Measurements from ENCODE around the gene ROBO1.
"Not testable (repeated sequence)": the region's sequence is repeated elsewhere in the genome, so short reads cannot be mapped to it uniquely, and the experiment has no call there.

ROBO1 gene

GRCh38 chr3:79310016-79310415 lies 457.8 kb downstream of the ROBO1 start:
- DNase-seq (ENCODE audit: low read depth in 2 of 2), result no peak

- no peak for DNase-seq (ENCODE audit: low read depth in 2 of 2)
Observed at GRCh38 chr3:79306934-79307570, 460.7 kb downstream of the ROBO1 start.

GRCh38 chr3:79299949-79300635 lies 467.7 kb downstream of the ROBO1 start:
- not testable (repeated sequence) for DNase-seq (ENCODE audit: low read depth in 2 of 2)

DNA sequence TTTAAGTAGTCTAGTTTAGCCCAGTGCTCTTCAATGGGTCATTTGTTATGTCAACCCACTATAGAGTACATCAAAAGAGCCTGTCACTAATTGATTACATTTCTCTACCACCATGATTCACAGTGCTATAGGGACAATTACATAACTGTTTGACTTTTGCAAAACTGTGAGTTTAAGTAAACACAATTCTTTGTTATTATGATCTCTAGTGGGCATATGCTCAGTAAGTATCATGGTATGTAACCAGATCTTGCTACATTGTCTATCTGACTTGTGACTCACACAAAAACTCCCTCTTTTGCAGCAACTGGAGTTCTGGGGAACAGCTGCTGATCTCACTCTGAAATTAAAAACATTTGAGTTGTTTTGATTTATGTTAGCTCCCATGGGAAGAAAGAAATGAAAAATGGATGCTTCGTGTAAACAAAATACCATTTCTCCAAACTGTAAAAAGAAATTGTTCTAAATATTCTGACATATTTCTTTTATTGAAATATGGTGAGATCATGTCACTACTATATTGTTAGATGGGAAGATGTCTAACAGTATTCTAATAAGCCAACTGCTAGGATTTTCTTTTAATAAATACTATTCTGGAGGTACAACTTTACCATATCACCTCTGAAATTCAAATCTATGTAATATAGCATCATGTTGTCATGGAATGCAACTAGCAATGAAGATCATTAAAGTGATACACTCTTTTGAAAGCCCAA lies 470.4 kb downstream of the ROBO1 start:
- no peak for DNase-seq (ENCODE audit: low read depth in 2 of 2)

DNA sequence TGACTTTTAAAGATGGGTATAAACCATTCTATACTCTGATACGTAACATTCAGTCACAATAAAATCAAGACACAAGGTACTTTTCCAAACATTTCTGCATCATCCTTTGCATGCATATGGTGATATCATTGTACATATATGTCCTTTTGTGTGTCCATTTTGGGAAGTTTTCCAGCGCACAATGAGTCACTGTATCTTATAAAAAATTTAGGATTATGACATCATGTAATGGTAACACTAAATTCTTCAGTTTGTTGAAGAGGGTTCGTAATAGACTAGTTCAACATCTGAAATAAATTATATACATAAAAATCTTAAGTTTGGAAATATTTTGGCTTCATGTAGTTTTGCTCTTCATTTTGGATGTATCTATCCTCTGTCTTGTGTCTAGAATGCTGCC lies 480.9 kb downstream of the ROBO1 start:
- DNase-seq (ENCODE audit: low read depth in 2 of 2), result no peak

DNA sequence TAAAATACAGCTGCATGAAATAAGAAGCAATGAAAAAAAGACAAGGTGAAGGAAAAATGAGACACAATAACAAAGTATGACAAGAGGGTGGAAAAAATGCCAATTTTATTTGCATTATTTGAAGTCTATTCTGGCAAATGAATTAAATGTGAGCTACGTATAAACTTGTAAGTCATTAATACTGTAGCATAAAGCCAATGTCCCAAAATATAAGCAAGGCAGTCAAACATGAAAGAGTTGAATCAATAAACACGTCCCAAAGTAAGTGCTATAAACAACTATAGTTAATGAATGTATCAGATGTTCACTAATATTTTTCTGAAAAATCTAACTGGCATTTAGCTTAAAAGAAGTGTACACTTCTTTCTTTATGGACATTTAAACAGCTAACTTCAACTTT lies 481.9 kb downstream of the ROBO1 start:
- no peak for DNase-seq (ENCODE audit: low read depth in 2 of 2)

- DNase-seq (ENCODE audit: low read depth in 2 of 2), result no peak
Observed at GRCh38 chr3:79285380-79285779, 482.4 kb downstream of the ROBO1 start.

DNA sequence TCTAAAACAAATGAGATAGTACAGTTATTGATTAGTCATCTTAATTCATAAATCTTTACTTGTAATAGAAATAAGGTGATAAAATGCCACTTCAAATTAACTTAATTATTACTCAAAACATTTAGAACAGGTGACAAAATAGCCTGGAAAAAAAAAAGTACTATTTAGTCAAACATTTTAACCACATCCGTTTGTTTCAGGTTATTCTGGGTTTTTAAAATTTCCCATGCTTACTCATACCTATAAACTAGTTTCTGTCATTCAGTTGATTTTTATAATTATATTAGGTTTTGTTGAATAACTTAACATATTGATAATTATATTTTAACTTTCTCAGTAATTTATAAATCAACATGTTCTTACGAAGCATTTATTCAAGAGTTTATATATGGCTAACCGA lies 483.0 kb downstream of the ROBO1 start:
- no peak for DNase-seq (ENCODE audit: low read depth in 2 of 2)

DNA sequence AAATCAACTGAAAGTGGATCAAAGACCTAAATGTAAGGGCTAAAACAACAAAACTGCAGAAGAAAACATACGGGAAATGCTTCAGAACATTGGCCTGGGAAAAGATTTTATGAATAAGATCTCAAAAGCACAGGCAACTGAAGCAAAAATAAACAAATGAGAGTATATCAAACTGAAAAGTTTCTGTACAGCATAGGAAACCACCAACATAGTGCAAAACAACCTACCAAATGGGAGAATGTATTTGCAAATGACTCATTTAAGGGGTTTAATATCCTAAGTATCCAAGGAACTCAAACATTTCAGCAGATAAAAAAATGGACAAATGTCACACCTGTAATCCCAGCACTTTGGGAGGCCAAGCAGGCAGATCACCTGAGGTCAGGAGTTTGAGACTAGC lies 489.1 kb downstream of the ROBO1 start:
- DNase-seq (ENCODE audit: low read depth in 2 of 2), result no peak

DNA sequence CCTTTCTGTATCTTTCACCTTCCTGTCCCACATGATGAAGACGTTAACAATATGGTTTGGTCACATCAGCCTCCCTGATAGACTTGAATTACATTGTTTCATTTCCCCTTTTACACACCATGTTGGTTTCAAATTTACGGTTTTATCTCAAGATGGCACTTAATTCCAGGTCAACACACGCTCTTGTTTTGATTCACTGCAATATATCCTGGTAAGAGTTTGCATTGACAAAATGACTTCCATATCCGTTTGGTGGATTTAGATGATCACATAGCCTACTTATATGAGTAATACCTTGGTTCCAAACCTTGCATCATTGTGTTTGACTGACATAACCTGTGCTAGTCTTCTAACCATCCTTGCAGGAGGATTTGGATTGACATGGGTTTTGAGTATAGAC lies 499.4 kb downstream of the ROBO1 start:
- DNase-seq (ENCODE audit: low read depth in 2 of 2), result no peak

- no peak for DNase-seq (ENCODE audit: low read depth in 2 of 2)
Observed at GRCh38 chr3:79264892-79265291, 502.9 kb downstream of the ROBO1 start.

DNA sequence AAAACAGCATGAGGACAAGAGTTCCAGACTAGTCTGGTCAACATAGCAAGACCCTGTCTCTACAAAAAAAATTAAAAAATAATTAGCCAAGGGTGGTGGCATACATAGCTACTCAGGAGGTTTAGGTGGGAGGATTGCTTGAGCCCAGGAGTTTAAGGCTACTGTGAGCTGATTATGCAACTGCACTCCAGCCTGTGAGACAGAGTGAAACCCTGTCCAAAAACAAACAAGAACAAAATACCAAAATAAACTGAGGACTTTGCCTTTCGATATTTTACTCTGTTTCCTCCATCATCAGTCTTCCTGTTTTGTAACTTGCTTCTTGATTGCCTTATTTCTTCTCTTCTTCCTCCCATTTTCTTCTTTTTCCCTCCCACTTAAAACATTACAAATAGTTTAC lies 504.4 kb downstream of the ROBO1 start:
- no peak for DNase-seq (ENCODE audit: low read depth in 2 of 2)

- DNase-seq (ENCODE audit: low read depth in 2 of 2), result no peak
Observed at GRCh38 chr3:79258479-79258878, 509.3 kb downstream of the ROBO1 start.

- no peak for DNase-seq (ENCODE audit: low read depth in 2 of 2)
Observed at GRCh38 chr3:79257791-79258190, 510.0 kb downstream of the ROBO1 start.

- no peak for DNase-seq (ENCODE audit: low read depth in 2 of 2)
Observed at GRCh38 chr3:79255702-79256101, 512.1 kb downstream of the ROBO1 start.

GRCh38 chr3:79255292-79255691 lies 512.5 kb downstream of the ROBO1 start:
- no peak for DNase-seq (ENCODE audit: low read depth in 2 of 2)

DNA sequence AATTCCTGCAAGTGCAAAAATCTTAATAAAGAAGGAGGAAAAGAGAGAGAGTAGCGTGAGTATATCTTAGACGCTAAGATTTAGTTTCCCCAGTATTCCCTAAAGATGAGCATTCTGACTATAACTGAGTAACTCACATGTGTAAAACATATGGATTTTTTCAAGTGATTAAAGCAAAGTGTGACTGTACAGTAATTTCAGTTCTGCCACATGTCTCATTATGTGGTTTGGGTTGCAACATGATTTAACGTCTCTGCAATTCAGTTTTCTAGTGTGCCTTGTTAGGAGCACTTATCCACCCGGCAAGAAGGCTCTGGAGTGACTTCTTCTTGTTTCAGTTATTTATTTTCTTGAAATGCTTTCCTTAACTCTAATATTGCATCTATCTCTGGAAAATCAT lies 514.1 kb downstream of the ROBO1 start:
- DNase-seq (ENCODE audit: low read depth in 2 of 2), result no peak

DNA sequence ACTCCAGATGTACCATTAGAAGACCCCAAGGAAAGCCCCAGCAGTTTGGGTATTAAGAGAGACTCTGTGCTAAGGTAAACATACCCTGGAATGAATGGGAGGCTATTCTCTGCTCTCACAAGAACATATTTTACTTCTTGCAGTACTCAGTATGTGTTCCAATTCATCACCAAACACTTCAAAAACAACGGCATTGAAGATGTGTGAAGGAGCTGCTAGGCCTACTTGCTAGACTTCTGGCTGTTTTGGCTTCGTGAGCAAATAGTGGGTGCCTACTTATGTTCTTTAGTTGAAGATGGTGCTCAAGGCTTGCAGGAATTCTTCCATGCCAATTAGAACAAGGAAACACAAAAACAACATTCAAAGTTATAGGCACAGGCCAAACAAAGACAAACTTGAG lies 514.5 kb downstream of the ROBO1 start:
- DNase-seq (ENCODE audit: low read depth in 2 of 2), result no peak

DNA sequence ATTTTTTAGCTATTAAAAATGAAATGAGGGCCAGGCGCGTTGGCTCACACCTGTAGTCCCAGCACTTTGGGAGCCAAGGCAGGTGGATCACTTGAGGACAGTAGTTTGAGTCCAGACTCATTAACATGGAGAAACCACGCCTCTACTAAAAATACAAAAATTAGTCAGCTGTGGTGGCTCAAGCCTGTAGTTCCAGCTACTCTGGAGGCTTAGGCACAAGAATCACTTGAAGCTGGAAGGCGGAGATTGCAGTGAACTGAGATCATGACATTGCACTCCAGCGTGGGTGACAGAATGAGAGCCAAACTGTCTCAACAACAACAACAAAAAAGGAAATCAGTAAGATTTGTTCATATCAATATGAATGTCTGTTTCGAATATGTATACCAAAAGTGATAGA lies 517.1 kb downstream of the ROBO1 start:
- DNase-seq (ENCODE audit: low read depth in 2 of 2), result no peak

DNA sequence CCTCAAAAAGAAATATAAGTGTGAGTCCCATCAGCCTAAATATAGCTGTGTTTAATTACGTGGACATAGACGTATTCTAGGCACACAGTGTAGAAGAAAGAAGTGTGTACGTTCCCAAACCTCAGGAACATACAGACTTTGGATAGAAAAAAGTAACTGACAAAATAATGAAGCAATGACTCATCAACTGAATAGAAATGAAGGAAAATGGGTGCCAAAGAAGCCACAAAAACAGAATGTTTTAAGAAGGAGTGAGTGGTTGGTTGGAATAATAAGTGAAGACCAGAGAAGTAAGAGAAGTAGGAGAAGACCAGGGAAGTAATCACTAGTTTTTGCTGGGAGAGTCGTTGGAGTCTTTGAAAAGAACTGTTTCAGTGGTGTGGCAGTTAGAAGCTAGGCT lies 518.1 kb downstream of the ROBO1 start:
- DNase-seq (ENCODE audit: low read depth in 2 of 2), result no peak

- DNase-seq (ENCODE audit: low read depth in 2 of 2), result no peak
Observed at GRCh38 chr3:79247725-79248043, 520.1 kb downstream of the ROBO1 start.

DNA sequence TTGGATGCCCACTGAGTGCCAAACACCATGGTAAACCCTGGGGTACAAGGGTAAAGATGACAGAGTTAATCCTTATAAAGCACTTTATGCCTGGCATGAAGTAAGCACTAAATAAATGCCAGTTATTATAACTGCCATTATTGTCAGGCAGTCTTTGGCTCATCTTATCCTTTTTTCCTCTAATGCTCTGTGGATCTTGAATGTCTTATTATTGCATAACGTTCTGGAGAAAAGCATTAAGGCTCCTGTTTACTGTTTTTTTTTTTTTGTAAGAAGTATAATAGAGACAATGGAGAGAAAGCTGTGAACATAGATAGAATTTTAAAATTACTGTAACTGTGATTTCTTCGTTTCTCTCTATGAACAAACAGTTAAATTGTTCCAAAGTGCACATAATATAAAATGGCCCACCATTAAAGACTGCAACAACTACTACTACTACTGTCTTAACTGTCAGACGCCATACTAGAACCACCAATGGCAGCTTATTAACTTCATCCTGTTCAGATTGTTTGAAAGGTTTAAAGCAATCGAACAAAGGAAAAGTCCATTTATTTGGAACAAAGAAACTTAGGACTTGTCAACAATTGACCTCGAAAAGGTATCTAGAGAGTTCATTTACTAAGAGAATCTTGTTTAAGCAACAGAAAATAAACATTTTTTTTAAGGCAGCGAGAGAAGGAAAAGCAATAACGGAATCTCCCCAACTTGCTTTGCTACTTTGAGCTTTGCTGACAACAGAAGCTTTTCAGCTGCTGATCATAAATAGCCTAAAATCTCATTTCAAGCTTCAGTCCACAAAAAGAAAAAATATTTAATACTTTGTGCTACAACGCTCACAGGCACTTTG lies 520.7 kb downstream of the ROBO1 start:
- DNase-seq (ENCODE audit: low read depth in 2 of 2), result no peak

Measured in stimulated activated CD4-positive, alpha-beta T cell treated with anti-CD3 and anti-CD28 coated beads, Interleukin-15, amount 100 ng/mL, for 48 hours (primary cell).